Measurements from ENCODE around the gene BHLHE23.

Gene BHLHE23

DNA sequence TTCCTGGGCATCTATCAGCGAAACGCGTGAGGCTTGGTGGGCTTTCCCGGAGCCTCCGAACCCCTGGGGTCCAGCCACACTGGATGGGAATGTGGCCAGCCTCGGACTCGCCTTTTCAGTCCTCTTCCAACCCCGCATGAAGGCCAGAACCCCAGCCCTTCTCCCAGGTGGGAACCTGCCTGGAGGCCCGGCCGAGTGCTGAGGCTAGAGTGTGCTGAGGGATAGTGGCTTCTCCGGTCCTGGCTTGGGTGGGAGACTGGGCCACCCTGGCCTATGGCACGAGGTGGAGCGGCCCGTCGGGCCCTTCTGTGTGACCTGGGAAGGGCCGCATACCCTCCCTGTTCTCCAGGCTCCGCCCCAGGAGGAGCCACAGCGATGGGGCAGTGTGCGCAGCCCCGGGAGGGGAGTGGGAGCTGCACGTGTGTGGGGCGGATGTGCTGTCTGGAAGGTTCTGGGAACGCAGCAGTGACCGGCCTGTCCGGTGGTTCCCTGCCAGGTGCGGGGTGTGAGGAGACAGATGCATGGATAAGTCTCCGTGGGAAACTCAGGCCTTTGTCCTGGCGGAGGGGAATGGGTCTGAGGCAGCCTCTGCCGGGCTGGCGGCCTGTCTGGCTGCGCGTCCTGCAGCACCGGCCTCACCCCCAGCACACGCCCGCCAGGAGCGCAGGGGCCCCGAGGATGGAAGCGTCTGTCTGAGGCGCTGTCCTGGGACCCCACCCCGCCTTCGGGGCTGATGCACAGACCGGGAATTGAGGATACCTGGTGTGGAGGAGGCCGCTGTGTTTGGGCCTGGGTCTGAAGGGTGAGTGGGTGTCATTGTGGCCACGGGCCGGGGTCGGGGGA lies 1.1 kb upstream of the BHLHE23 start:
- no peak overlapping the region for H3K4me3 ChIP-seq (replicated peaks; ENCODE audit: low read depth, low read length)
- no peak for DNase-seq (ENCODE audit: extremely low read depth, low read depth)
- TF ChIP-seq, protein P1, sequence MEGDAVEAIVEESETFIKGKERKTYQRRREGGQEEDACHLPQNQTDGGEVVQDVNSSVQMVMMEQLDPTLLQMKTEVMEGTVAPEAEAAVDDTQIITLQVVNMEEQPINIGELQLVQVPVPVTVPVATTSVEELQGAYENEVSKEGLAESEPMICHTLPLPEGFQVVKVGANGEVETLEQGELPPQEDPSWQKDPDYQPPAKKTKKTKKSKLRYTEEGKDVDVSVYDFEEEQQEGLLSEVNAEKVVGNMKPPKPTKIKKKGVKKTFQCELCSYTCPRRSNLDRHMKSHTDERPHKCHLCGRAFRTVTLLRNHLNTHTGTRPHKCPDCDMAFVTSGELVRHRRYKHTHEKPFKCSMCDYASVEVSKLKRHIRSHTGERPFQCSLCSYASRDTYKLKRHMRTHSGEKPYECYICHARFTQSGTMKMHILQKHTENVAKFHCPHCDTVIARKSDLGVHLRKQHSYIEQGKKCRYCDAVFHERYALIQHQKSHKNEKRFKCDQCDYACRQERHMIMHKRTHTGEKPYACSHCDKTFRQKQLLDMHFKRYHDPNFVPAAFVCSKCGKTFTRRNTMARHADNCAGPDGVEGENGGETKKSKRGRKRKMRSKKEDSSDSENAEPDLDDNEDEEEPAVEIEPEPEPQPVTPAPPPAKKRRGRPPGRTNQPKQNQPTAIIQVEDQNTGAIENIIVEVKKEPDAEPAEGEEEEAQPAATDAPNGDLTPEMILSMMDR (IDR thresholded peaks at IDR 0.05; ENCODE audit: low read depth, low read length, missing control alignments) = no peak

DNA sequence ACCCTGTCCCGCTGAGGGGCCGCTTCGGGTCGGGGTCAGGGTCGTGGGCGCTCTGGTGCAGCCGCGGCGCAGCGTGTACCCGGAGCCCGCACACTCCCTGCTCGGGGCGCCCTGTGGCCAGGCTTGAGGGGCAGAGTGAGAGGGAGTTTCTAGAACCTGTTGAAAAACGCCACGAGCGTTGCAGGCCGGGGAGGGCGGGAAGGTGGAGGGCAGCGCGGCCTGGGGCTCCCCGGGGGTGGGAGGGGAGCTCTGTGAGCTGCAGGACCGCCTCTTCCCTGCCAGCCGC lies 539 bp upstream of the BHLHE23 start:
- H3K4me3 ChIP-seq (replicated peaks; ENCODE audit: low read depth, low read length) = no peak overlapping the region
- DNase-seq (ENCODE audit: extremely low read depth, low read depth) = no peak
- TF ChIP-seq, protein P1 (IDR thresholded peaks at IDR 0.05; ENCODE audit: low read depth, low read length, missing control alignments) = no peak

DNA sequence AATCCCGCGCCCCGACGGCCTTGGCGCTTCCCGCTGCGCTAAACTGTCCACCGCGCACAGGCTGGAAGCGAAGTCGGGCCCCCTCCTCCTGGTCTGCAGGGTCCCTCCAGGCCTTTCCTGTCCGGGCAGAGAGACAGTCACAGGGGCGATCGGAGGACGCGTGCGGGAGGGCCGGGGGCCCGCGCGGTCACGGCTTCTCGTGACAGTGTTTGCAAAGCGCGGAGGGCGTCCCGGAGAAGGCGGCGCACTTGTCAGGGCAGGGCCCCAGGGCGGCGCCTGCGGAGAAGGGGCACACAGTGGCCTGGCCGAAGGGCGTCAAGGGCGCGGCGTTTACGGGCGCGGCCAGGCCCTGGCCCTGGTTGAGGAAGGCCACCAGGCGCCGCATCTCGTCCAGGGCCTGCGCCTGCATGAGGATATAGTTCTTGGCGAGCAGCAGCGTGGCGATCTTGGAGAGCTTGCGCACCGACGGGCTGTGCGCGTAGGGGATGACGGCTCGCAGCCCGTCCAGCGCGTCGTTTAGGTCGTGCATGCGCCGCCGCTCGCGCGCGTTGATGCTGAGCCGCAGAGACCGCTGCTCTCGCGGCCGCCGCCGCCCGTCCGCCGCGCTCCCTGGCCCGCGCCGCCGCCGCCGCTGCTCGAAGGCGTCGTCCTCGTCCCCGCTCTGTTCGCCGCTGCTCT lies 763 bp downstream of the BHLHE23 start:
- DNase-seq (ENCODE audit: extremely low read depth, low read depth) = no peak
- TF ChIP-seq, protein P1 (IDR thresholded peaks at IDR 0.05; ENCODE audit: low read depth, low read length, missing control alignments) = no peak
- no peak overlapping the region for H3K4me3 ChIP-seq (replicated peaks; ENCODE audit: low read depth, low read length)

DNA sequence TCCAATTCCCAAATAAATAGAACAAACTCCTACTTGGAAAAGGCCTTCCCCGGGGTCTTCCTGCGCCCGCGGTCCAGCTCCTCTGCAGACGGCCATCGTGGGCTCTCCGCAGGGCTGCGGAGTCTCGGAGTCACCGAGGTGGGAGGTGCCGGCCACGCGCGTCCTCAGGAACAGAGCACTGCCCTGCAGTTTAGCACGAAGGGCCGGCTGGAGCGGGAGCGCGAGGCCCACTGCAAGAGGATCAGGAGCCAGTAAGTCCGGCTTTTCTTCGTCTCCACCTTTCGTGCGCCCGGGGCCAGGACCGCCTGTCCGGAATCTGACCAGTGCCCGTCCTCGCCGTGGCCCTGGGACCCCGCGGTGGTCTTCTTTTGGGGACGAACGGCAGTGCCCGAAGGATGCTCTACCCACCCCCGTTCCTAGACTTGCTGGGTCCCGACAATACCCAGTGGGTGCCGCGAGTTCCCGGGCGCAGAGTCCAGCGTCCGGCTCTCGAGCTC lies 1.4 kb downstream of the BHLHE23 start:
- no peak overlapping the region for H3K4me3 ChIP-seq (replicated peaks; ENCODE audit: low read depth, low read length)
- TF ChIP-seq, protein P1 (IDR thresholded peaks at IDR 0.05; ENCODE audit: low read depth, low read length, missing control alignments) = no peak
- DNase-seq (ENCODE audit: extremely low read depth, low read depth) = no peak

DNA sequence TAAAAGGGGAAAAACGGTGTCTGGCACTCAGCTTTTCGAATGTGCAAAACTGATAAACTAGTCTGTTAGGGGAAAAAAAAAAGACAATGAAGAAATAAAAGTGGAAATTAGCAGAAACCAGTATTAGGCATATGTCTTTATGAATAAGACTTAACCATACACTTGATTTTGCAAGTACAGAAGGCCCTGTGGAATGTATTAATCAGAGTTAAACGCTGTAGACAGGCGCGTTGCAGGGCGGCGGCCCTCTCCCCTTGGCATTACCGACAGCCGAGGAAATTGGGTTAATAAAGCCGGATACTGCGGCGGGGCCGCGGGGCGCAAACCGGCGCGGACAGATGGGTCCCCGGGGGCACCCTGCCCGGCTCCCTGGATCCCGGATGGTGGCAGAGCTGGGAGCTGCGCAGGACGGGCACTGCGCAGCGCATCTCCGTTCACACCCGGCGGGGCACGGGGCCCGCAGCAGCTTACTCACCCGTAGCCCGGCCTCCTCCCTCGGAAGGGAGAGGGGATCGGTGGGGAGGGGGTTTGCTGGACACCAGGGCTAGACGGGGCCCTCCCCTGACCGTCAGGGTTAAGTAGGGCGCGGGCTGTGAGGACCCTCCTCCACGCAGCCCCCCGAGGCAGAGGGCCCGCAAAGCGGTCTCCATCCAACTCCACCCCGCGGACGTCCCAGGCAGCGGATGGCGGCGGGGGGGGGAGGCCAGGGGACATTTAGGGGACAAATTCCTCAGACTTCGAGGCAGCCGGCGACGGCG lies 2.0 kb downstream of the BHLHE23 start:
- DNase-seq (ENCODE audit: extremely low read depth, low read depth) = no peak
- no peak overlapping the region for H3K4me3 ChIP-seq (replicated peaks; ENCODE audit: low read depth, low read length)
- TF ChIP-seq, protein P1 (IDR thresholded peaks at IDR 0.05; ENCODE audit: low read depth, low read length, missing control alignments) = no peak

DNA sequence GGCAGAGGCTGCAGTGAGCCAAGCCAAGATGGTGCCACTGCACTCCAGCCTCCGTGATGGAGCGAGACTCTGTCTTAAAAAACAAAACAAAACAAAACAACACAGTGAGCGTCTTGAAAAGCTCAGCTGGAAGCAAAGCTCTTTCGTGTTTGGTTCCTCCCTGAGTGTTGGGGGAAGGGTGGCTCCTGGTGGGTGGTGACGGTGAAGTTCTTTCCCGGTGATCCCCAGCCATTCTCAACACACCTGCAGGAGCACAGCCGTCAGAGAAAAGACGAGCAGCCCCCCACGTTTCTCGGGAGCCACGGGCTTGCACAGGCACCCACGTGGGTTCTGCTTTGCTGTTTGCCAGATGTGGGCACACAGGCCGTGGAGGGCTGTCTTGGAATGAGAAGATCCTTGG lies 3.2 kb downstream of the BHLHE23 start:
- no peak overlapping the region for H3K4me3 ChIP-seq (replicated peaks; ENCODE audit: low read depth, low read length)
- TF ChIP-seq, protein P1 (IDR thresholded peaks at IDR 0.05; ENCODE audit: low read depth, low read length, missing control alignments) = no peak
- DNase-seq (ENCODE audit: extremely low read depth, low read depth) = no peak

Measured in HFF-Myc (cell line).